Measurements from ENCODE around the gene ABLIM2.

Gene ABLIM2

GRCh38 chr4:8013976-8014726 is 144.5 kb downstream of the ABLIM2 start:
- no peak for DNase-seq (ENCODE audit: low read depth)
- no peak for TF ChIP-seq CTCF (IDR thresholded peaks at IDR 0.05; ENCODE audit: insufficient read depth, low read depth, low read length, missing control alignments)

GRCh38 chr4:8012517-8012916 is 146.1 kb downstream of the ABLIM2 start:
- TF ChIP-seq CTCF (IDR thresholded peaks at IDR 0.05; ENCODE audit: insufficient read depth, low read depth, low read length, missing control alignments): no peak
- DNase-seq (ENCODE audit: low read depth): no peak
- no peak overlapping the region for H3K4me3 ChIP-seq (ENCODE audit: low read depth, low read length)

More at GRCh38 chr4:8013976-8014726, 144.5 kb downstream of the ABLIM2 start:
- no peak overlapping the region for H3K4me3 ChIP-seq (ENCODE audit: low read depth, low read length)

GRCh38 chr4:8010618-8011017 is 148.0 kb downstream of the ABLIM2 start:
- no peak for DNase-seq (ENCODE audit: low read depth)
- no peak overlapping the region for H3K4me3 ChIP-seq (ENCODE audit: low read depth, low read length)
- no peak for TF ChIP-seq CTCF (IDR thresholded peaks at IDR 0.05; ENCODE audit: insufficient read depth, low read depth, low read length, missing control alignments)

GRCh38 chr4:8009710-8010511 is 148.7 kb downstream of the ABLIM2 start:
- DNase-seq (ENCODE audit: low read depth): no peak
- no peak for TF ChIP-seq CTCF (IDR thresholded peaks at IDR 0.05; ENCODE audit: insufficient read depth, low read depth, low read length, missing control alignments)
- H3K4me3 ChIP-seq (ENCODE audit: low read depth, low read length): no peak overlapping the region

- no peak for DNase-seq (ENCODE audit: low read depth)
- H3K4me3 ChIP-seq (ENCODE audit: low read depth, low read length): no peak overlapping the region
- no peak for TF ChIP-seq CTCF (IDR thresholded peaks at IDR 0.05; ENCODE audit: insufficient read depth, low read depth, low read length, missing control alignments)
These were observed 149.5 kb downstream of the ABLIM2 start for GRCh38 chr4:8009097-8009496.

GRCh38 chr4:8008391-8008790 is 150.2 kb downstream of the ABLIM2 start:
- no peak for TF ChIP-seq CTCF (IDR thresholded peaks at IDR 0.05; ENCODE audit: insufficient read depth, low read depth, low read length, missing control alignments)
- DNase-seq (ENCODE audit: low read depth): no peak
- H3K4me3 ChIP-seq (ENCODE audit: low read depth, low read length): no peak overlapping the region

Measured in GM12865 (cell line).